GM12891 (cell line): ENCODE results near the gene NSUN2.

Source experiments
- POLR2A ChIP-seq: IDR thresholded peaks from 2 replicates; pipeline ENCODE4 v1.6.1; 2011; ENCODE audit warnings: low read depth, low read length, control low read depth
- TAF1 ChIP-seq: IDR thresholded peaks from 2 replicates; pipeline ENCODE4 v1.6.1; 2011; ENCODE audit warnings: low read depth, low read length, control low read depth

DNA sequence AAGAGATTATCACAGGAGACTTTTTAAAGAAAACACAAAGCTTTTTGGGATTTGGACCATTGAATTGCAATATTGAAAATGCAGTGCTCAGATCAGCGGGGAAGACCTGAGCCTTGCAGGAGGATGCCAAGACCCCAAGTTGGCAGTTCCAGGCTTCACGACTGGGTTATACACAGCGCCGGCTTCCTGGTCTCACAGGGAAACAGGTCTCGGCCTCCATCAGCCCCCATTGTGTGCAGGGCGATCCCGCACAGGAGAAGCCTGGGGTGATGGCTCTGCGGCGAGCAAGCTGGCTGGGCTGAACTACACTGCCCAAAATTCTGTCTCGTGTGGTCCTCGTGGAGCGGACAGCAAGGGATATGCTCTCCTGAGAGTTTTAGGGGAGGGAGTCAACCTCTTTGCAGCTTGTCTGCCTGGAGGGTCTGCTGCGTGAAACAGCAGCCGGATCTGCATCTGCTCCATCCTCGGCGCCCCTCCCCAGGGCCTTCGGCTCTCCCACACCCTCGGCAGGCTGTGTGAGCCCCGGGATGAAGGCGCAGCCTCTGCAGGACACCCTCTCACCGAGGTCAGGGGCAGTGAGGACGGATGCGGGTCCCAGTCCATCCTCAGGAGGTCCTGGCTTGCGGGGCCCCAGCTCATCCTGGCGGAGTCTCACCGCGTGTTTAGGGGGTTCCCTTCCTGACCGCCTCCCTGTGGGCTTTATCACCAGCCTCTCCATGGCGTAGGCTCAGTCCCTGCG is 60.6 kb downstream of the NSUN2 start:
- TF ChIP-seq TAF1 (no peak), POLR2A (no peak)
